Ishikawa (cell line): ENCODE results near the gene WDR86.

ENCODE experiments used
- CEBPB ChIP-seq: IDR thresholded peaks from 2 replicates; pipeline ENCODE4 v1.6.1; 2012
- CREB1 ChIP-seq: IDR thresholded peaks from 2 replicates; pipeline ENCODE4 v1.6.1; 2012; ENCODE audit warnings: low read depth
- EGR1 ChIP-seq: IDR thresholded peaks from 2 replicates; pipeline ENCODE4 v1.6.1; 2012
- EP300 ChIP-seq: IDR thresholded peaks from 2 replicates; pipeline ENCODE4 v1.6.1; 2012; ENCODE audit warnings: borderline replicate concordance
- FOXM1 ChIP-seq: IDR thresholded peaks from 2 replicates; pipeline ENCODE4 v1.6.1; 2012; ENCODE audit warnings: low read depth, borderline replicate concordance
- MAX ChIP-seq: IDR thresholded peaks from 2 replicates; pipeline ENCODE4 v1.6.1; 2012
- NFIC ChIP-seq: IDR thresholded peaks from 2 replicates; pipeline ENCODE4 v1.6.1; 2012
- RAD21 ChIP-seq: IDR thresholded peaks from 2 replicates; pipeline ENCODE4 v1.6.1; 2012; ENCODE audit warnings: low read depth
- REST ChIP-seq: IDR thresholded peaks from 2 replicates; pipeline ENCODE4 v1.6.1; 2012; ENCODE audit warnings: low read depth, mild to moderate bottlenecking
- TAF1 ChIP-seq: IDR thresholded peaks from 2 replicates; pipeline ENCODE4 v1.6.1; 2012; ENCODE audit warnings: low read depth, mild to moderate bottlenecking
- TCF12 ChIP-seq: IDR thresholded peaks from 2 replicates; pipeline ENCODE4 v1.6.1; 2012; ENCODE audit warnings: low read depth
- USF1 ChIP-seq: IDR thresholded peaks from 2 replicates; pipeline ENCODE4 v1.6.1; 2012
- YY1 ChIP-seq: IDR thresholded peaks from 2 replicates; pipeline ENCODE4 v1.6.1; 2012; ENCODE audit warnings: low read depth

GRCh38 chr7:151451626-151452571 is 42.1 kb upstream of the WDR86 start:
- TF ChIP-seq YY1 (no peak), USF1 (no peak), CEBPB (no peak), CREB1 (no peak), EP300 (no peak), RAD21 (no peak), FOXM1 (no peak), MAX (no peak), TAF1 (no peak), TCF12 (no peak), NFIC (no peak), REST (no peak), EGR1 (no peak)
